GM19468 (cell line): ENCODE data around the gene PSD4.

ENCODE experiments used
- ATAC-seq: cut with Tn5 transposase; IDR thresholded peaks from one replicate; pipeline ENCODE4 v1.9.1; 2021; ENCODE audit warnings: mild to moderate bottlenecking, moderate library complexity, moderate number of reproducible peaks; ENCODE audit not compliant: unreplicated experiment; ENCODE audit errors: extremely low read depth

PSD4 gene

GRCh38 chr2:113202305-113203216 lies 28.8 kb downstream of the PSD4 start:
- ATAC-seq = no peak

- ATAC-seq = no peak
Measured at GRCh38 chr2:113203217-113203530, 29.4 kb downstream of the PSD4 start.

- peak; percentile 53 for ATAC-seq
Measured at GRCh38 chr2:113203901-113204519, 30.2 kb downstream of the PSD4 start.

- ATAC-seq = no peak
Measured at GRCh38 chr2:113206251-113206650, 32.5 kb downstream of the PSD4 start.

- no peak for ATAC-seq
Measured at GRCh38 chr2:113207021-113207420, 33.2 kb downstream of the PSD4 start.

GRCh38 chr2:113208396-113208795 lies 34.6 kb downstream of the PSD4 start:
- ATAC-seq = no peak

GRCh38 chr2:113209011-113209645 lies 35.4 kb downstream of the PSD4 start:
- no peak for ATAC-seq

GRCh38 chr2:113209646-113210171 lies 35.9 kb downstream of the PSD4 start:
- no peak for ATAC-seq

GRCh38 chr2:113211226-113212105 lies 37.7 kb downstream of the PSD4 start:
- ATAC-seq = no peak

GRCh38 chr2:113212245-113213060 lies 38.7 kb downstream of the PSD4 start:
- no peak for ATAC-seq

GRCh38 chr2:113213061-113213930 lies 39.5 kb downstream of the PSD4 start:
- no peak for ATAC-seq

GRCh38 chr2:113214141-113214540 lies 40.4 kb downstream of the PSD4 start:
- no peak for ATAC-seq

GRCh38 chr2:113215056-113215455 lies 41.3 kb downstream of the PSD4 start:
- no peak for ATAC-seq

GRCh38 chr2:113216321-113216720 lies 42.5 kb downstream of the PSD4 start:
- no peak for ATAC-seq

GRCh38 chr2:113216891-113217454 lies 43.2 kb downstream of the PSD4 start:
- ATAC-seq = no peak

GRCh38 chr2:113217455-113218282 lies 43.9 kb downstream of the PSD4 start:
- ATAC-seq = no peak
